Urothelium cell line (cell line): ENCODE results near the gene CD48.
A peak's percentile ranks its signal among the peaks of the same experiment; 100 is the strongest.
"Not testable (repeated sequence)": the region's sequence is repeated elsewhere in the genome, so short reads cannot be mapped to it uniquely, and the experiment has no call there.

Source experiments
- DNase-seq: peaks from one replicate; pipeline ENCODE4 v3.0.0; 2011; ENCODE audit warnings: low spot score, mixed read lengths
- FAIRE-seq: peaks from 2 replicates; lab custom pipeline; 2011; peaks lifted over from hg19 to GRCh38; lab: Jason Lieb, UNC

CD48 gene

DNA sequence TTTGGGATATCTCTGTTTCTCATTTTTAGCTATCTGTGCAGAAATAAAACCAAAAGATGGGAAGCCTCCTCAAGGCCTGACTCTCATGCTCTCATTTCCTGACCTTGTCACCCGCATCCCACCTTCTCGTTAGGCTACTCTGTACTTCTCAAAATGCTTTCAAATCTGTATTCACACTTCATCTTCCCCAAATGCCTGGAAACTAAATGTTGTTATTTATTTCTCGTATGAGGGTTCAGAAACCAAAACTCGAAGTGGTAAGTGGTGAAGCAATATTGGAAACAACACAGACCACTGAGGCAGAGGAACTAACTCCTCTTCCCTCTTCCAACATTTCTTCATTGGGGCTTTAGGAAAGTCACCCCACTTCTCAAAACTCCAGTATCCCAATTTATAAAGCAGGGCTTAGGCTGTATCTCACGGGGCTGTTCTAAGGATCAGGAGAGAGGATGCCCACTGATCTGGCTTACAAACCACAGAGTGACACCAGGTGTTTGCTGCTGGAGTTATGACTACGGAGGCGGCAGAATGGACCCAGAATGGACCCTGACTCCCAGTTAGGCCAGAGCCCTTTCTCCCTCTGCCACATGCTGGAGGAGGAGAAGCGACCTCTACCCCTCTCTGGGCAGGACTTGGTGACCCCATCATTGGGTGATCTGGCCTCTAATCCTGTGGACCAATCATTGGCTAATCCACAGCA lies 31.0 kb upstream of the CD48 start:
- no peak for DNase-seq
- FAIRE-seq, result no peak

GRCh38 chr1:160741612-160742348 lies 30.2 kb upstream of the CD48 start:
- DNase-seq, result no peak

DNA sequence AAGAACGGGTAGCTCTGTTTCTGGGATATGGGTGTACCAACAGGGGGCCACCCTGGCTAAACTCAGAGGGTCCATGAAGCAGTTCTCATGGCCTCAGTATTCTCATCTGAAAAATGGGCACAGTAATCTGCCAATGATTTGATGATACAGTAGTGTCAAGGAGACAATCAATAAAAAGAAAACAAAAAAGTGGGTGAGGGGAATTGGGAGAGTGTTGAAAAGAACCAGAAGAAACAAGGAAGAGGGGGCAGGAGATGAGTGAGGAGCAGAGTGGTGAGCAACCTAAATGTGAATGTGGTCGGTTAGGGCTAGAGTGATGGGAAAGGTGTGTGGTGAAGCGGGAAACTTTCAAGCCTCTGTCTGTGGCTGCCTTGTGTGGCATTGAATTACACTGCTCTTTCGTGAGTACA lies 29.5 kb upstream of the CD48 start:
- no peak for FAIRE-seq

More at GRCh38 chr1:160741612-160742348, 30.2 kb upstream of the CD48 start:
- no peak for FAIRE-seq

DNA sequence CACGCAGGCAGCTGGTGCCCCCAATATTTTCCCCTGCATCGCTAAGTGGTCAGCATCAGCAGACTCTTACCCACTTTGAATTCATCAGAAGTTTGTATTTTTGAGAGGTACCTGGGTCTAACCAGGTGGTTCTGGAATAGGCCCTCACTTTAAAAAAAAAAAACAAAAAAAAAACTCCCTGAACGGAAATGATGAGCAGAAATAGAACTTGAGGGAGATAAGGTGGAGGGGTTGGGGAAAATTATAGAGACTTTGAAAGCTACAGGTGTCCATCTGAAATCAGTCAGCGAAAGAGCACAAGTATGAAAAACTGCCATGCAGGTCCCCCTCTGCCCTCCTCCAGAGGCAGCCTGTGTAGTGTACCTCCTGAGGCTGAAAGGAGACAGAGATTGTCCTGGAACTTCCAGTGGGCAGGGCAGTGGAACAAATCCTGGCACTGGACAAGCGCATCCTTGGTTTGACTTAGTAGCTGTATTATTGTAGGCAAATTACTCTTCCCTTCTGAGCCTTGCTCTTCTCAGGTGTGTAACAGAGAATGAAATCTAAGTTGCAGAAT lies 28.6 kb upstream of the CD48 start:
- no peak for FAIRE-seq

More for the DNA sequence above, 29.5 kb upstream of the CD48 start:
- DNase-seq, result no peak

GRCh38 chr1:160739098-160739511 lies 27.5 kb upstream of the CD48 start, which contains the start of gene SLAMF7:
Gene SLAMF7, plus strand, starts transcription at chr1:160739247. Its CDS starts 55 bp downstream, at chr1:160739302.
- FAIRE-seq, result no peak

More for the DNA sequence above, 28.6 kb upstream of the CD48 start:
- DNase-seq, result no peak

DNA sequence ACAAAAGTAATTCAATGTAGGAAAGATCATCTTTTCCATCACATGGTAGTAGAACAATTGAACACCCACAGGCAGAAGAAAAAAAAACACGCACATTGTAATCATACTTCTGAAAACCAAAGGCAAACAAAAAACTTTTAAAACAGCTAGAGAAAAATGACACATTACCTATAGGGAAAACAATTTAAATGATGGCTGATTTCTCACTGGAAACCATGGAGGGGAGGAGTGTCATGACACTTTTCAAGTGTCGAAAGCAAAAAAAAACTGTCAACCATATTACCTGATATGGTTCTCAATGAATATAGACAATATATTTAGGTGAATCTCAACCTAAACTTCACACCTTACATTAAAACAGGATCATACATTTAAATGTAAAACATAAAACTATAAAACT lies 26.6 kb upstream of the CD48 start:
- FAIRE-seq (no peak), DNase-seq (no peak)

More at GRCh38 chr1:160739098-160739511, 27.5 kb upstream of the CD48 start, which contains the start of gene SLAMF7:
- peak; percentile 54 for DNase-seq

GRCh38 chr1:160734301-160734700 lies 22.7 kb upstream of the CD48 start:
- FAIRE-seq (peak; percentile 42), DNase-seq (no peak)

DNA sequence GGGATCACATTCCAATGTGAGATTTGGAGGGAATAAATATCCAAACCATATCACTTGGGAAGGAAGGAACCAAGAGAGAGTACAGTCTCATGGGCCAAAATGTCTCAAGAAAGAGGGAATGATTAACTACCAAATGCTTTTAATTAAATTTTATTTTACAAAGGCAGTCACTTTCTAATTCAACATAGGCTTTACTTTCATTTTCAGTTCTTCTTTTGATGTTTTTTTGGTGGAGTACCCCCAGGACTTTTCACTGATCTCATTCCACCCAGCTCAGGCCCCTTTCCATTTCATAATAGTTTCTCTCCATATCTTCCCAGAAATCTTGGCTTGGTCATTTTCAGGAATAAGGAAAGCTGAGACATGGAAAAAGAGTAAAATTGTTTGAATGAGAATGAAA lies 22.3 kb upstream of the CD48 start:
- DNase-seq, result no peak
- no peak for FAIRE-seq

DNA sequence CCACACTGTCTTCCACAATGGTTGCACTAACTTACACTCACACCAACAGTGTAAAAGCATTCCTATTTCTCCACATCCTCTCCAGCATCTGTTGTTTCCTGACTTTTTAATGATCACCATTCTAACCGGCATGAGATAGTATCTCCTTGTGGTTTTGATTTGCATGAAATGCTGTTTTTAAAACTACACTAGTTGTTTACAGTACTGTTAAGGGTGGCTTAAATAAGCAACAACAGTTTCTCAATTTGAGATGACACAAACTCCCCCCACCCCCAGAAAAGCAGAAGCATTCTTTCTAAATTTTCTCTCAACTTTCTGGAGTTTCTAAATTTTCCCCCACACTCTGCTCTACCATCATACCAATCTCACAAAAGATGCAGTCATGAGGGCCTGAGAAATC lies 20.4 kb upstream of the CD48 start:
- FAIRE-seq, result no peak
- DNase-seq, result no peak

GRCh38 chr1:160731564-160731963 lies 19.9 kb upstream of the CD48 start:
- not testable (repeated sequence) for FAIRE-seq

GRCh38 chr1:160727316-160727640 lies 15.7 kb upstream of the CD48 start:
- DNase-seq (no peak), FAIRE-seq (no peak)

More at GRCh38 chr1:160731564-160731963, 19.9 kb upstream of the CD48 start:
- not testable (repeated sequence) for DNase-seq

DNA sequence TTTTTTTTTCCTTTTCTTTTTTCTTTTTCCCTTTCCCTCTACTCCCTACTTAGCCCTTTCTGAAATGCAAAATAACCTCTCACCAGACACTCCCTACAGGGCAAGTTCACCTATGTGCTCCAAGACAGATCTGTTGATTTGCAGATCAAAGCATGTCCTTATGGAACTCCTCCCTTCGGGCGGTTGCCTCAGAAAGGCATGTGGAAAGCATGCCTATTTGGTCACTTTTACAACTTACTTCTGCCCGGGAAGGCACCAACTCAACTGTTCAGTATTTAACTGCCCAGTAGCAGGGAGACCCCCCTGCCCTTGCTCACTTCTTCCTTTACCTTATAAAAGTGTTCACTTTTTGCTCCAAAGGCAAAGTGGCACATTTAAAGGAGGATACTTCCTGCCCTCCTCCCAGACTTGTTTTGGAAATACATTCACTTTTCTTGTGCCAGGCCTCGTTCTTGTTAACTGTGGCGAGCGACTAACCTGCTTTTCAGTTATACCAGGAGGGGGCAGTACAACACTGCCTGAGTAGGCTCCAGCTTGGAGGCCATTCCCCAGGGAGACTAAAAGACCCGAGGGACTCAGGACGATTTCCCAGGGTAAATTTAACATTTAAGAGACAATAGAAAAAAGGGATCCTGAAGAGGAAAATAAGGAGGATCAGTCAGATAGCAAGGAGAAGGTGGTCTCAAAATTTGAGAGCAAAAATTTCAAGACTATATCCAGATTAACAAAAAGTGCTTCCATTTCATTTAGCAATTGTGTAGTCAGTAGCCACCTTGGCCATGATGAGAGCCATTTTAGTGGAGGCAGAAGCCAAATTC lies 15.1 kb upstream of the CD48 start:
- peak; percentile 81 for DNase-seq
- no peak for FAIRE-seq

- no peak for FAIRE-seq
These were observed 14.5 kb upstream of the CD48 start for GRCh38 chr1:160726114-160726497.

DNA sequence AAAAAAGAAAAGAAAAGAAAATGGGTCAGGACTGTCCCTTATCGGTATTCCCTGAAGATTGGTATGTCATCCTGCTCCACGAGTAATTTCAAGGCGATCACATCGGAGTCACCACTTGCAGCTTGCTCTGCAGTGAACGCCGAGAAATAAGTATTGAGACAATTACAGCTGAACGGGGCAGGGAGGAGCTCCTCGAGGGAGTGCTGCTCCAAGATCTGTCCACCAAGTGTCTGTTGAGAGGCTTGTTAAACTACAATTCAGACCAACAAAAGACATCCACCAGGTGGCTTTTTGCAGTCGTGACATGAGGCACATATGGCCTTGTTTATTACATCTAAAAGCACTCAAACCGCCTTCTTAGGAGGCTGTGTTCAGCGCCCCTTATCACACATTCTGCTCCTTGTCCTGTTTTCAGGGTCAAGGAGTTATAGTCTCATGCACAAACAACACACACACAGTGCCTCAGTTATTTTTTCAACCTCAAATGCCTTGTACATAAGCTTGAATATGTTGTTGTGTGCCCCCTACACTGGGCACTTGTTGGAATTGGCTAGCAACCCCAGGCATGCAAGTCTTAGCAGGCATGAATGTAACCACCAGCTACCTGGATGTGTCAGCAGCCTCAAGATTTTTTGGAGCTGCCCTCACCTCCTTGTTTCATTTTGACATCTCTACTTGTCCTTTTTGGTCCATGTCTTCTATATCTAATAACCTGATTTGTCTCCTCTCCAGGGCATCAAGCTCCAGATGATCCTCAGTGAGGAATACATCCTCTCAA lies 13.0 kb upstream of the CD48 start:
- FAIRE-seq (no peak), DNase-seq (peak; percentile 31)

More at GRCh38 chr1:160726114-160726497, 14.5 kb upstream of the CD48 start:
- no peak for DNase-seq

DNA sequence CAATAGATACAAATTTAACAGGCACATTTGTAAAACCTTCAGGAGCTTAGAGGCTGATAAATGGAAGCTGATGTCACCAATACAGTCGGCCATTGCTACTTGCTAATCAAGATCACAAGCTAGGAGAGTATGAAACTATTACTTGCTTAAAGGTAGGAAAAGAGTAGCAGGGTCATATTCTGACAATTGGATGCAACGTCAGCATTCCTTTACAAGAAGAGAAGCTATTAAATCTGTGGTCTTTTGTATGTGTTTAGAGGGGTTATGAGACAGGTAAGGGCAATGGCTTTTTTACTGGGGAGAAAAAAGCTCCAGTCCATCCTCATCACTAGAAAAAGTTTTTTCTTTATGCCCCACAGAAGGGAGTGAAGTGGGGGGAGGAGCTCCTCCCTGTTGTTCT lies 11.7 kb upstream of the CD48 start:
- DNase-seq (no peak), FAIRE-seq (no peak)

GRCh38 chr1:160722726-160723125 lies 11.1 kb upstream of the CD48 start:
- DNase-seq (no peak), FAIRE-seq (no peak)

- FAIRE-seq (no peak), DNase-seq (no peak)
These were observed 9.9 kb upstream of the CD48 start for GRCh38 chr1:160721473-160721872.

DNA sequence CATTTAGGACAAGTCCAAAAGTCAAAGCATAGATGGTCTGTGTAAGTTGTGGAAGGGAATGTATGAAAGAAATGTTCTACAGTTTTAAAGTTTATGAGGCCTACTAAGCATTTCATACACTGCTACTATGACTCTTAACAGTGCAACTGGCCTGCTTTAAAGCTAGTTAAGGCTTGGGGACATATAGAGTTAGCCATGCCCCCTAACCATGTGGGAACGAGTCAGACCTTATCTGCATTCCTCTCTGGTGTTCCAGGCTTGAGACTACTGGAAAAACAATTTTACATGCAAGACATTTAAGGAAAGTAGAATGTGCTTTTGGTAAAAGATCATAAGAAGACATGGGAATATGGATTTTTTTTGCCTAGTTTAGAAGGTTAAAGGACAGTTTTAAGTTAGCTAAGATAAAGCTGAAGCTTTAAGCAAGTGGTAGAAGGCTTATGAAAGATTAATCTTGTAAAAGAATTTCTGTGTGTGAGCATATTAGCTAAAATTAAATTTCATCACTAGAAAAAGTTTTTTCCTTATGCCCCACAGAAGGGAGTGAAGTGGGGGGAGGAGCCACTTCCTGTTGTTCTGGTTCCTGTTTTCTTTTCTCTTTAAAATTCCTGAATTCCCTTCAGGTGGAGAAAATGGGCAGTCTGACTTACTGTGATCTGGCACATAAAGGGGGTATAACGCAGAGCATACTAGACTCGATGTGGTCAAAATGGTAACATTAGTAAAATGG lies 8.9 kb upstream of the CD48 start:
- DNase-seq (no peak), FAIRE-seq (no peak)

DNA sequence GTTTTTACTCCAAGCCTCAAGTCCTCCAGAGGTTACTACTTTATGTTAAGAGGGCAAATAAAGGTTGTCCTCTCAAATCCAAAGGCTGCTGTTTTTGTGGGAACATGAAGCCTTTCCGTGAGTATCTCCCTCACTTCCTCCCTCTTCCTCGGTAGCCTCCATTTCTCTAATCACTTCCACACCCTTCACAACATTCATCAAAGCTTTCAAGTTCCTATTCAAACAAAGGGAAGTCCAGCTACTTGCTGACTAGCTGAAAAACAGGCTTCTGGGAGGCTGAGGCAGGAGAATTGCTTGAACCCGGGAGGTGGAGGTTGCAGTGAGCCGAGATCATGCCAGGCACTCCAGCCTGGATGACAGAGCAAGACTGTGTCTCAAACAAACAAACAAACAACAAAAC lies 6.6 kb upstream of the CD48 start:
- no peak for DNase-seq
- no peak for FAIRE-seq

DNA sequence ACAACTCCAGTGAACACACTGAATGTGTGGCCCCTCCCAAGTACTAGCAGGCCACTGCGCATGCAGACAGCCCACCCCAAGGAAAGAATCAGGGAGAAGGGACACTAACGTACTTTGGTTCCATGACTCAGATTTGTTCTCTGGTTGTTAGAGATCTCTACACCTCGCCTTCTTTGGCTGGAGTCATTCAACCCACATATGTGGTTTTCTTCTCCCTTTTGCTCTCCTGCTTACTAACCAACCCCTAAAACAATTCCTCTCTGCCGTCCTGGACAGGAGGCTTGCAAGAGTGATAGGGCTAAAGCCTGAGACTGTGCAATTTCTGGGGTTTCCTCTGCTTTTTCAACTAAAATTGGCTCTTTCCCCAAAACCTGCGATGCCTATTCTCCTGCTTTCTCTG lies 5.7 kb upstream of the CD48 start:
- FAIRE-seq (no peak), DNase-seq (no peak)
